Hindlimb muscle (tissue), 1 donor: Measurements from ENCODE around the gene HHIPL2. TPM values are rescaled to one million over a fixed set of nuclear protein-coding genes. Genes with fewer than 3 reads are reported as not detected.

Source experiments
- DNase-seq: peaks from one replicate; pipeline ENCODE4 v3.0.0-alpha.2; 2013
- polyA plus RNA-seq: library from polyadenylated mRNA; unstranded; fragments of 120-200 nt; gene quantifications from one replicate; pipeline ENCODE4 v1.2.1, GENCODE V29; 2013; ENCODE audit not compliant: insufficient read length

Gene HHIPL2
- polyA plus RNA-seq, result 0.22 TPM

GRCh38 chr1:222547944-222548671 is at the start of gene HHIPL2:
Gene HHIPL2 (minus strand): TSS chr1:222548104. CDS start chr1:222548044, 60 bp downstream.
- DNase-seq, result no peak

DNA sequence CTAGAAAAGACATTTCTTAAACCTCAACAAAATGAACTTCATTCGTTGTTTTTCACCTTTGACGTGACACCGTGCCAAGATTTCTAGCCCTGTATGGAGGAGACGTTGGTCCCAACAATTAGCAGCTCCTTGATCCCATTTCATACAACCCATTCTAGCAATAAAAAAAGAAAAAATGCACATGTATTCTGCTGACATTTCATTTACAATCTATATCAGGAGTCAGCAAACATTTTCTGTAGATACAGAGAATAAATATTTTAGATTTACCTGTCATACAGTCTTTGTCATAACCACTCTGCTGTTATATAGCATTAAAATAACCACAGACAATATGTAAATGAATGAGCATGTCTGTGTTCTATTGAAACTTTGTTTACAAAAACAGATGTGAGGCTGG is 48.8 kb upstream of the HHIPL2 start:
- no peak for DNase-seq

GRCh38 chr1:222594789-222595188 is 46.9 kb upstream of the HHIPL2 start:
- no peak for DNase-seq

DNA sequence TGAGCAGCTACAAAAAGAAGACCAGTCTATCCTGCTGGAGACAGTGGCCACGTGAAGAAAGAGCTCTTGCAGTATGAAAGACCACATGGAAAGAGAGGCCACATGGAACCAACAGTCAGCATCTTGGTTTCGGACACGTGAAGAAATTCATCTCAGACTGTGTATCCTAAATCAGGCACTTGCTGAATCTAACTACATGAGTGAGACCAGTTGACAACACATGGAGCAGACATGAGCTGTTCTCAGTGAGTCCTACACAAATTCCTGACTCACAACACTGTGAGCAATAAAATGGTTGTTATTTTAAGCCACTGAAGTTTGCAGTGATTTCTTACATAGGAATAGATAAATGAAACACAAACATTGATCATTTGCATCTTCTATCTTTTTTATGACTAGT is 44.3 kb upstream of the HHIPL2 start:
- no peak for DNase-seq

- peak; percentile 92 for DNase-seq
Observed at GRCh38 chr1:222589462-222590302, 41.8 kb upstream of the HHIPL2 start, which contains the start of gene TAF1A. Gene TAF1A (minus strand): TSS chr1:222589933.

DNA sequence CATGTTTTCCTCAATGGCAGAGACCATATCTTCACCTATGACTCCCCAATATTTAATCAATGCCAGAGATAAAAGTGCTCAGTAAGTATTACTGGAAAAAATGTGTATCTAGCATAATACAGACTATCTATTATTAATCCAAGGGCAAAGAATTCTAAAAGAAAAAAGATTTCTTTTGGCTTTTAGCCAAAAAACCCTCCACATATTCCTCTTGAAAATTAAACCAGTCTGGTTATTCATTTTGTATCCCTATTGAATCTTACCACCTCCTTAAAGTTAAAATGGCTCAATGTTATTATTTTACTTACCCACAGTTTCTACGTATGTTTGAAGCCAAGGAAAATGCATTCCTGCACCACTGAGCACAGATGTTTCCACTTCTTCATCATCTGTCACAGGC is 40.2 kb upstream of the HHIPL2 start:
- no peak for DNase-seq

GRCh38 chr1:222586842-222587241 is 38.9 kb upstream of the HHIPL2 start:
- DNase-seq, result no peak

GRCh38 chr1:222583079-222583478 is 35.2 kb upstream of the HHIPL2 start:
- no peak for DNase-seq

GRCh38 chr1:222582099-222582774 is 34.3 kb upstream of the HHIPL2 start:
- no peak for DNase-seq

GRCh38 chr1:222579316-222579715 is 31.4 kb upstream of the HHIPL2 start:
- no peak for DNase-seq

DNA sequence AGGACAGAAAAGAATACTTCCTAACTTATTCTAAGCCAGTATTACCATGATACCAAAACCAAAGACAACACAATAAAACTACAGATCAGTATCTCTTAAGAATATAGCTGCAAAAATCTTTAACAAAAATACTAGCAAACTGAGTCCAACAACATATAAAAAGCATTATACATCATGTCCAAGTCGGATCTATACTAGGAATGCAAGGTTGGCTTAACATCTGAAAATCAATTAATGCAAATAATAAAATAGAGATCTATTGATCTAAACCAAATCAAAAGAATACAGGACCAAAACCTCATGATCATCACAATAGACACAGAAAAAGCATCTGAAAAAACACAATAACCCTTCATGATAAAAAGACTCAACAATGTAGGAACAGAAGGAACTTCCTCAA is 22.9 kb upstream of the HHIPL2 start:
- DNase-seq, result no peak

DNA sequence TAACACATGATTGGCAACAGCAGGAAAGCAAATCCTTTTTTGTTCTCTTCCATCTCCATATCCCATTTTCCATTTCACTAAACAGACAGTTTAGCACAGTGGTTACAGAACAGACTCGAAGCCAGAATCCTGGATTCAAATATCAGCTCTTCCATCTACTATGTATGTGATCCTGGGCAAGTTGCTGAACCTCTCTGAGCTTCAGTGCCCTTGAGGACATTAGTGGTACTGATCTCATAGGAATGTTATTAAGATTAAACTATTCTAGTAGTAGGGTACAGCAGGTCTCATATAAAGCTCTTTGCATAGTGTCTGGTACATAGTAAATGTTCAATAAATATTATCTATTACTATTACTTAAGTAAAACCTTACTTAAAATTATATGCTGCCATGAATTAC is 13.8 kb upstream of the HHIPL2 start:
- DNase-seq, result no peak

GRCh38 chr1:222557574-222557973 is 9.7 kb upstream of the HHIPL2 start:
- no peak for DNase-seq

DNA sequence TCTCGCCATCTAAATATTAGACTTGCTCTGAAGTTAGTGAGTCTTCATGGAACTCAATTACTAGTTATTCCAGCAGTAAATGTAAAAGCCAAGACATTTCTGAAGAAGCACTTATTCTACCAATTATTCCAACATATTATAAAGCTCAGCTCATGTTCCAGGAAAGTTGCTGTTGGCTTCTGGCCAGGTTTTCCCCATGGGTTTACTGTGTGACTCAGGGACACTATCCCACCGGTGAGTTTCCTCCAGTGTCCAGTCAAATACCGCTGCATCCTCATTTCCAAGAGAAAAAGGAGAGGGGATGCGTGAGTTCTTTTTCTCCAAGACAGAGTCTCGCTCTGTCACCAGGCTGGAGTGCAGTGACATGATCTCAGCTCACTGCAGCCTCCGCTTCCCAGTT is 9.2 kb upstream of the HHIPL2 start:
- no peak for DNase-seq

- no peak for DNase-seq
Observed at GRCh38 chr1:222555992-222556615, 8.2 kb upstream of the HHIPL2 start.

GRCh38 chr1:222554177-222554576 is 6.3 kb upstream of the HHIPL2 start:
- no peak for DNase-seq

- DNase-seq, result no peak
Observed at GRCh38 chr1:222552882-222553281, 5.0 kb upstream of the HHIPL2 start.

- no peak for DNase-seq
Observed at GRCh38 chr1:222547260-222547614, 667 bp downstream of the HHIPL2 start.

- DNase-seq, result peak; percentile 6
Observed at GRCh38 chr1:222546548-222547259, 1.2 kb downstream of the HHIPL2 start.

GRCh38 chr1:222546091-222546490 is 1.8 kb downstream of the HHIPL2 start:
- no peak for DNase-seq

DNA sequence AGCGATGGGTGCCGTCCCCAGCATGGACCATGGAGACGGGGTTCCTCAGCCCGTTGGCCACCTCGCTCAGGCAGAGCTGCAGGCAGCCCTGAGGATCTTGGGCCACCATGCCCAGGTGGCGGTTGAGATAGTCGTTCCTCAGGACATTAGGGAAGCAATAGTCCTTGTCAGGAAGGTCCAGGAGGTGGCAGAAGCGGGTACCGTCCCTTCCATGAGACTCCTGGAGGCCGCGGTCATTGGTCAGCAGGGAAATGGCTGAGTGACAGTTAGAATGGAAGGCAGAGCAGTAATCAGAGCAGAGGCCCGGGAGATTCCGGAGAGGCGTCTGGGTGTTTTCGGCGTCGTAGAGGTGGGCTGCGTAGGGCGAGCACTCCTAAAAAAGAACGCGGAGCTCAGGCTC is 4.1 kb downstream of the HHIPL2 start:
- no peak for DNase-seq

DNA sequence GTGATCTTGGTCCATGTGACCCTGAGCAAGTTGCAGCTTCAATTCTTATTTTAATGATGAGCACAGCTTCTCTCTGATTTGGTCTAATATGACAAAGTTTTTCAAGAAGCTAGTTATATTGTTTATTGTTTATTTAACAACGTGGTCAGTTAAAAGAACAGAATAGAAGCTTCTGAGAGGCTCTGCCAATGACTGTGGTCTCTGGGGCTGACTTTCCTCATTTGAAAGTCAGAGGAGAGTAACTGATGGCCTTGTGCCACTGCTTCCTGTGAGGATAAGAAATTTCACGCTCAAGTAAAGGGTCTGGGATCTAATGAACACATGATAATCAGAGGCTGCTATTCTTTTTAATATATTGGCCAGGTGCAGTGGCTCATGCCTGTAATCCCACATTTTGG is 7.3 kb downstream of the HHIPL2 start:
- DNase-seq, result no peak
